Nephron (organoid): Measurements from ENCODE around the gene TMEM121.
A peak's percentile ranks its signal among the peaks of the same experiment; 100 is the strongest.

Source experiments
- H3K27ac Mint-ChIP-seq, 3 experiments: 2 replicates each; pipeline ENCODE4 v1.8.0; 2020; ENCODE audit warnings: mixed read lengths in 3 of 3, mild to moderate bottlenecking in 2 of 3, moderate library complexity in 1 of 3
- H3K27me3 Mint-ChIP-seq: 2 replicates; pipeline ENCODE4 v1.8.0; 2021; ENCODE audit warnings: low read depth, mild to moderate bottlenecking, moderate library complexity, mixed read lengths
- H3K36me3 Mint-ChIP-seq: 2 replicates; pipeline ENCODE4 v1.8.0; 2020; ENCODE audit warnings: low read depth, mixed read lengths
- H3K4me1 Mint-ChIP-seq: 2 replicates; pipeline ENCODE4 v1.8.0; 2020; ENCODE audit warnings: mixed read lengths
- H3K4me3 Mint-ChIP-seq, 3 experiments: 2 replicates each; pipeline ENCODE4 v1.8.0; 2020; ENCODE audit warnings: mild to moderate bottlenecking in 3 of 3, mixed read lengths in 3 of 3, moderate library complexity in 2 of 3
- H3K9me3 Mint-ChIP-seq: 2 replicates; pipeline ENCODE4 v1.8.0; 2020; ENCODE audit warnings: mixed read lengths
- TF ChIP-seq, protein P1 (sequence below), 3 experiments: fragments of 200-600 bp; sonication (generic); IDR thresholded peaks; one replicate each; pipeline ENCODE4 v1.5.0; 2021; ENCODE audit warnings: antibody characterized with exemption in 3 of 3; ENCODE audit not compliant: unreplicated experiment in 3 of 3

The TMEM121 gene

DNA sequence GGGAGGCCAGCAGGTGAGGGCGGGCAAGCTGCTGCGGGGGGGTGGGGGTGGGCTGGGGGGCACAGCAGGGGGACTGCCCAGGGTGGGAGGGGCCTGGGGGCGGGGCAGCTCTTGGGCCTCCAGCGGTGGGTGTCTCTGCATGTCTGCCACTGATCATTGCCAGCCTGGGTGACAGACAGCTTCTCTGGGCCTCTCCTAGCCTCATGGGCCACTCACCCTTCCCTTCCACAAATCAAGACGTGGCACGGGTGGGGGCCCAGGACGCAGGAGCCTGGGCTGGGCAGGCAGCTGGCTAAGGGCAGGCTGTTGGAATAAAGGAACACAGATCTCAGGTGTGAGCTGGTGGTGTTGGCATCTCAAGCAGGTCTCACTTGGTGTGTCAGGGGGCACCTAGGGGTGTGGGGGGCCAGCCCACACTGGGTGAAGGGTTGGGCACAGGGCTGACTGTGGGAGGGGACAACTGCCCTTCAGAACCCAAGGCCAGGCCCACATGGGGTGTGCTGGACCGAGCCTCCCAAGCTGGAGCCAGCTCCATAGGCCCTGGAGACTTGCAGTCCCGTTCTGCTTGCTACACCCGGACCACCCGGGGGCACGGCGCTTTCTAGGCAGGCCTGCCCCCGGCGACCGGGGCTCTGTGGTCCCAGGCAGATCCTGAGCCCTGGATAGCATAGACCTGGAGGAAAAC, 32.3 kb upstream of the TMEM121 start:
- Mint-ChIP-seq H3K36me3 (no peaks in the 10 kb centered on the region), H3K27me3 (peaks cover 6% of the 10 kb centered on the region), H3K9me3 (no peaks in the 10 kb centered on the region), H3K4me1 (peaks cover 6% of the 10 kb centered on the region), H3K4me3 (peak overlapping the region in 2 of 3 experiments; percentile 9 to 21), H3K27ac (no peak overlapping the region)
- TF ChIP-seq, protein P1, sequence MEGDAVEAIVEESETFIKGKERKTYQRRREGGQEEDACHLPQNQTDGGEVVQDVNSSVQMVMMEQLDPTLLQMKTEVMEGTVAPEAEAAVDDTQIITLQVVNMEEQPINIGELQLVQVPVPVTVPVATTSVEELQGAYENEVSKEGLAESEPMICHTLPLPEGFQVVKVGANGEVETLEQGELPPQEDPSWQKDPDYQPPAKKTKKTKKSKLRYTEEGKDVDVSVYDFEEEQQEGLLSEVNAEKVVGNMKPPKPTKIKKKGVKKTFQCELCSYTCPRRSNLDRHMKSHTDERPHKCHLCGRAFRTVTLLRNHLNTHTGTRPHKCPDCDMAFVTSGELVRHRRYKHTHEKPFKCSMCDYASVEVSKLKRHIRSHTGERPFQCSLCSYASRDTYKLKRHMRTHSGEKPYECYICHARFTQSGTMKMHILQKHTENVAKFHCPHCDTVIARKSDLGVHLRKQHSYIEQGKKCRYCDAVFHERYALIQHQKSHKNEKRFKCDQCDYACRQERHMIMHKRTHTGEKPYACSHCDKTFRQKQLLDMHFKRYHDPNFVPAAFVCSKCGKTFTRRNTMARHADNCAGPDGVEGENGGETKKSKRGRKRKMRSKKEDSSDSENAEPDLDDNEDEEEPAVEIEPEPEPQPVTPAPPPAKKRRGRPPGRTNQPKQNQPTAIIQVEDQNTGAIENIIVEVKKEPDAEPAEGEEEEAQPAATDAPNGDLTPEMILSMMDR (IDR thresholded peaks at IDR 0.05; ENCODE audit: unreplicated experiment in 3 of 3): no peak

GRCh38 chr14:105494606-105494929, 31.8 kb upstream of the TMEM121 start:
- H3K27ac Mint-ChIP-seq: no peak overlapping the region
- TF ChIP-seq, protein P1 (IDR thresholded peaks at IDR 0.05; ENCODE audit: unreplicated experiment in 3 of 3): no peak

GRCh38 chr14:105495101-105495989, 31.0 kb upstream of the TMEM121 start:
- H3K27me3 Mint-ChIP-seq: no peaks in the 10 kb centered on the region
- H3K36me3 Mint-ChIP-seq: no peaks in the 10 kb centered on the region
- H3K4me3 Mint-ChIP-seq: no peak overlapping the region
- TF ChIP-seq, protein P1 (IDR thresholded peaks at IDR 0.05; ENCODE audit: unreplicated experiment in 3 of 3): no peak
- no peak overlapping the region for H3K27ac Mint-ChIP-seq
- no peaks in the 10 kb centered on the region for H3K9me3 Mint-ChIP-seq
- no peaks in the 10 kb centered on the region for H3K4me1 Mint-ChIP-seq

More at GRCh38 chr14:105494606-105494929, 31.8 kb upstream of the TMEM121 start:
- H3K9me3 Mint-ChIP-seq: no peaks in the 10 kb centered on the region
- peaks cover 2% of the 10 kb centered on the region for H3K27me3 Mint-ChIP-seq
- no peaks in the 10 kb centered on the region for H3K36me3 Mint-ChIP-seq
- H3K4me1 Mint-ChIP-seq: peaks cover 3% of the 10 kb centered on the region
- H3K4me3 Mint-ChIP-seq: peak overlapping the region in 2 of 3 experiments; percentile 27 to 47

GRCh38 chr14:105495990-105496830, 30.2 kb upstream of the TMEM121 start:
- no peaks in the 10 kb centered on the region for H3K9me3 Mint-ChIP-seq
- TF ChIP-seq, protein P1 (IDR thresholded peaks at IDR 0.05; ENCODE audit: unreplicated experiment in 3 of 3): no peak
- no peak overlapping the region for H3K4me3 Mint-ChIP-seq

DNA sequence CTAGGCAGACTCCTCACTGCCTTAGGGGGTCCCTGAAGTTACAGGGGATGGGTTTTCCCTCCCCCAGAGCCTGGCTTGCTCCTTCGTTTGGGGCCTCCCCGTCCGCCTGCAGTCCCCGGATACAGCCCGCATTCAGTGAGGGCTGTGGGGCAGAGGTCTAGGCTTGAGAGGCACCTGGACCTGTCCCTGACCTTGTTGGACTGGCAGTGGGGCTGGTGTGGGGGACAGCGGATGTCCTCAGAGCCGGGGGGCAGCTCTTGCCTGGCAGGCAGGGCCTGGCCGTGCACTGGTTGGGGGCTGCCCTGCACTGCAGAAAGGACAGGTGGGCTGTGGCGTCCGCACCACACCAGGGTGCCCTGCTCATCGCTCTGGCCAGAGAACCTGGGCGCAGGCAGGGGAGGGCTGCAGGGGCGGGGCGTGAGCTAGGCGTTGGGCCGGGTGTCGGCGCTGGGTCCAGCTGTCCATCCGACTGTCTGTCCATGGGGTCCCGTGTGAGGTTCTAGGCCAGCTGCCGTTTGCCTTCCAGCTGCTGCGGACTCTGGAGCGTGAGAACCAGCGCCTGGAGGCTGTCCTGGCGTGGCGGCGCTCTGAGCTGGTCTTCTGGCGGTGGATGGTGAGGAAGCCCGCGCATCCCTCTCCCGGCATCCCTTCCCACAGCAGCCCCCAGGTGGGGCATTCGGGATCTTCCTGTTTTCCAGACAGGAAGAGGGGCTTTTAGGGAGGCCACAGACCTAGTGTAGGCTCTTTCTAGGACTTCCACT, 29.4 kb upstream of the TMEM121 start:
- H3K36me3 Mint-ChIP-seq: no peaks in the 10 kb centered on the region
- no peaks in the 10 kb centered on the region for H3K4me1 Mint-ChIP-seq
- no peak overlapping the region for H3K27ac Mint-ChIP-seq
- TF ChIP-seq, protein P1 (IDR thresholded peaks at IDR 0.05; ENCODE audit: unreplicated experiment in 3 of 3): no peak
- no peak overlapping the region for H3K4me3 Mint-ChIP-seq
- H3K9me3 Mint-ChIP-seq: no peaks in the 10 kb centered on the region
- no peaks in the 10 kb centered on the region for H3K27me3 Mint-ChIP-seq

More at GRCh38 chr14:105495990-105496830, 30.2 kb upstream of the TMEM121 start:
- Mint-ChIP-seq H3K4me1 (no peaks in the 10 kb centered on the region), H3K27ac (no peak overlapping the region), H3K36me3 (no peaks in the 10 kb centered on the region), H3K27me3 (no peaks in the 10 kb centered on the region)
